NT2/D1 (cell line): ENCODE results near the gene EEF1AKMT4.

Experiments
- SUZ12 ChIP-seq: IDR thresholded peaks from 2 replicates; pipeline ENCODE4 v1.6.1; 2011; ENCODE audit not compliant: insufficient read length, insufficient read depth; ENCODE audit errors: extremely low read depth
- YY1 ChIP-seq: IDR thresholded peaks from 2 replicates; pipeline ENCODE4 v1.6.1; 2011; ENCODE audit not compliant: insufficient read length, insufficient read depth
- ZNF274 ChIP-seq: IDR thresholded peaks from 2 replicates; pipeline ENCODE4 v1.6.1; 2011; ENCODE audit warnings: mild to moderate bottlenecking, low read depth, low read length

GRCh38 chr3:184249412-184250166, at the start of gene EEF1AKMT4:
- TF ChIP-seq YY1 (peak; percentile 13), ZNF274 (no peak), SUZ12 (no peak)
